CD4-positive, alpha-beta T cell treated with Interleukin-15 for 4 hours (primary cell): ENCODE results near the gene KIF3C.
"Not testable (repeated sequence)": the region's sequence is repeated elsewhere in the genome, so short reads cannot be mapped to it uniquely, and the experiment has no call there.

ENCODE experiments used
- DNase-seq: peaks from one replicate; pipeline ENCODE4 v3.0.0-alpha.2; 2020; ENCODE audit warnings: low spot score

KIF3C gene

GRCh38 chr2:25915944-25916772, 66.1 kb downstream of the KIF3C start:
- peak; percentile 23 for DNase-seq

- DNase-seq, result not testable (repeated sequence)
These were observed 66.9 kb downstream of the KIF3C start for GRCh38 chr2:25915411-25915810.

GRCh38 chr2:25913696-25913973, 68.7 kb downstream of the KIF3C start:
- DNase-seq, result not testable (repeated sequence)

GRCh38 chr2:25912851-25913695, 69.2 kb downstream of the KIF3C start:
- no peak for DNase-seq

- not testable (repeated sequence) for DNase-seq
These were observed 72.7 kb downstream of the KIF3C start for GRCh38 chr2:25909574-25909973.

- no peak for DNase-seq
These were observed 77.2 kb downstream of the KIF3C start for GRCh38 chr2:25905126-25905525.

GRCh38 chr2:25903216-25903776, 79.0 kb downstream of the KIF3C start:
- DNase-seq, result no peak

- no peak for DNase-seq
These were observed 82.8 kb downstream of the KIF3C start for GRCh38 chr2:25899404-25899970.

GRCh38 chr2:25897506-25897905, 84.8 kb downstream of the KIF3C start:
- DNase-seq, result no peak

- not testable (repeated sequence) for DNase-seq
These were observed 86.0 kb downstream of the KIF3C start for GRCh38 chr2:25896308-25896707.

GRCh38 chr2:25895610-25896009, 86.7 kb downstream of the KIF3C start:
- DNase-seq, result no peak

- no peak for DNase-seq
These were observed 87.3 kb downstream of the KIF3C start for GRCh38 chr2:25895018-25895417.

GRCh38 chr2:25894135-25894830, 88.0 kb downstream of the KIF3C start:
- no peak for DNase-seq

- no peak for DNase-seq
These were observed 90.6 kb downstream of the KIF3C start for GRCh38 chr2:25891672-25892071.

- no peak for DNase-seq
These were observed 94.6 kb downstream of the KIF3C start for GRCh38 chr2:25887624-25888242.

- DNase-seq, result no peak
These were observed 96.4 kb downstream of the KIF3C start for GRCh38 chr2:25885933-25886332.

- DNase-seq, result no peak
These were observed 100.5 kb downstream of the KIF3C start for GRCh38 chr2:25881764-25882163.

GRCh38 chr2:25879133-25879730, 103.1 kb downstream of the KIF3C start:
- no peak for DNase-seq

- DNase-seq, result peak; percentile 98
These were observed 103.8 kb downstream of the KIF3C start, which contains the start of gene ASXL2 for GRCh38 chr2:25878361-25879132. Gene ASXL2 (minus strand): TSS chr2:25878487. CDS start chr2:25878222, 265 bp downstream.
